NCI-H2029 (cell line): ENCODE results near the gene PARP9.

Experiments
- DNase-seq: peaks from one replicate; lab custom pipeline; 2025; lab: John Stamatoyannopoulos, UW

PARP9 gene

GRCh38 chr3:122564155-122564912 is at the start of gene PARP9, which contains the start of gene DTX3L:
TSS of gene PARP9 (minus strand) at chr3:122564300. CDS start at chr3:122559620, 4,680 bp downstream.
TSS of gene DTX3L (plus strand) at chr3:122564338. CDS start at chr3:122564427, 89 bp downstream.
- DNase-seq, result peak; percentile 81

GRCh38 chr3:122612696-122613095 is 48.6 kb upstream of the PARP9 start:
- DNase-seq, result no peak

- no peak for DNase-seq
Measured at GRCh38 chr3:122609798-122610559, 45.9 kb upstream of the PARP9 start.

- no peak for DNase-seq
Measured at GRCh38 chr3:122608916-122609315, 44.8 kb upstream of the PARP9 start.

GRCh38 chr3:122606330-122606729 is 42.2 kb upstream of the PARP9 start:
- DNase-seq, result no peak

GRCh38 chr3:122603056-122603455 is 39.0 kb upstream of the PARP9 start:
- DNase-seq, result no peak

- DNase-seq, result no peak
Measured at GRCh38 chr3:122602011-122602710, 38.1 kb upstream of the PARP9 start.

GRCh38 chr3:122598556-122598955 is 34.5 kb upstream of the PARP9 start:
- no peak for DNase-seq

GRCh38 chr3:122598151-122598550 is 34.1 kb upstream of the PARP9 start:
- DNase-seq, result no peak

GRCh38 chr3:122594025-122594424 is 29.9 kb upstream of the PARP9 start:
- DNase-seq, result no peak

GRCh38 chr3:122590610-122591009 is 26.5 kb upstream of the PARP9 start:
- no peak for DNase-seq

- no peak for DNase-seq
Measured at GRCh38 chr3:122589297-122589696, 25.2 kb upstream of the PARP9 start.

- DNase-seq, result no peak
Measured at GRCh38 chr3:122587572-122587971, 23.5 kb upstream of the PARP9 start.

- no peak for DNase-seq
Measured at GRCh38 chr3:122586773-122587485, 22.8 kb upstream of the PARP9 start.

- no peak for DNase-seq
Measured at GRCh38 chr3:122586098-122586497, 22.0 kb upstream of the PARP9 start.

- no peak for DNase-seq
Measured at GRCh38 chr3:122582390-122582789, 18.3 kb upstream of the PARP9 start.

GRCh38 chr3:122581622-122582021 is 17.5 kb upstream of the PARP9 start:
- no peak for DNase-seq

GRCh38 chr3:122580470-122580869 is 16.4 kb upstream of the PARP9 start:
- no peak for DNase-seq

- DNase-seq, result no peak
Measured at GRCh38 chr3:122578069-122578740, 14.1 kb upstream of the PARP9 start.

GRCh38 chr3:122577409-122578031 is 13.4 kb upstream of the PARP9 start, which contains the start of gene PARP15:
TSS of gene PARP15 (plus strand) at chr3:122577650. CDS start at chr3:122577668, 18 bp downstream.
- DNase-seq, result no peak
